Thoracic aorta (tissue), 2 donors: Measurements from ENCODE around the gene AP4S1. TPM values are rescaled to one million over a fixed set of nuclear protein-coding genes. Genes with fewer than 3 reads are reported as not detected.

ENCODE experiments used
- ATAC-seq: fragments of 150-250 bp; one replicate; pipeline ENCODE4 v1.8.0; 2017; ENCODE audit warnings: low read depth; ENCODE audit not compliant: insufficient number of reproducible peaks, low FRiP score
- DNase-seq: peaks from one replicate; pipeline ENCODE4 v3.0.0-alpha.2; 2020; ENCODE audit warnings: low spot score
- H3K27ac ChIP-seq, 2 donors: fragments of 200-600 bp; sonication (generic); 1 replicate in 1 of 2; 2 replicates in 1 of 2; pipeline ENCODE4 v1.5.1; 2016; ENCODE audit warnings: mild to moderate bottlenecking in 2 of 2, moderate library complexity in 2 of 2
- H3K27me3 ChIP-seq: fragments of 200-600 bp; sonication (generic); replicated peaks from 2 replicates; pipeline ENCODE4 v1.6.0; 2016; ENCODE audit warnings: mild to moderate bottlenecking; ENCODE audit not compliant: insufficient read depth
- H3K36me3 ChIP-seq: fragments of 200-600 bp; sonication (generic); one replicate; pipeline ENCODE4 v1.5.1; 2016
- H3K4me1 ChIP-seq, 2 donors: fragments of 200-600 bp; sonication (generic); 1 replicate in 1 of 2; 2 replicates in 1 of 2; pipeline versions ENCODE4 v1.5.1 to v1.6.0; 2016; ENCODE audit warnings: low read depth in 2 of 2, mild to moderate bottlenecking in 1 of 2; ENCODE audit not compliant: control insufficient read depth in 1 of 2
- H3K4me3 ChIP-seq: fragments of 200-600 bp; sonication (generic); 2 replicates; pipeline ENCODE4 v1.5.1; 2016; ENCODE audit warnings: mild to moderate bottlenecking
- H3K9me3 ChIP-seq: fragments of 200-600 bp; sonication (generic); 2 replicates; pipeline ENCODE4 v1.5.1; 2016
- CTCF ChIP-seq: fragments of 200-600 bp; sonication (generic); IDR thresholded peaks from one replicate; pipeline ENCODE4 v1.5.1; 2019; ENCODE audit warnings: antibody characterized with exemption
- total RNA-seq, 2 donors: library from RNA; depleted of rRNA; stranded (reverse); fragments of >200 nt; gene quantifications; one replicate each; pipeline versions ENCODE4 v1.1.0 to v1.2.3, GENCODE V29; 2016

Gene AP4S1
- total RNA-seq, 2 donors from 2014 or later: 6.0 to 14.9 TPM

- H3K27ac ChIP-seq: no peak overlapping the region
- H3K36me3 ChIP-seq: peaks cover 65% of the 10 kb centered on the region
- H3K4me1 ChIP-seq: no peaks in the 10 kb centered on the region
- H3K27me3 ChIP-seq: no peaks in the 10 kb centered on the region
- TF ChIP-seq CTCF: no peak
- H3K4me3 ChIP-seq: no peak overlapping the region
- ATAC-seq: no peak
- no peak for DNase-seq
- H3K9me3 ChIP-seq: no peaks in the 10 kb centered on the region
These were observed 88.3 kb downstream of the AP4S1 start for GRCh38 chr14:31113794-31114193.

GRCh38 chr14:31118892-31119291 is 93.4 kb downstream of the AP4S1 start:
- DNase-seq (no peak), ATAC-seq (no peak)
- peaks cover 54% of the 10 kb centered on the region for H3K36me3 ChIP-seq
- no peak overlapping the region for H3K4me3 ChIP-seq
- no peaks in the 10 kb centered on the region for H3K9me3 ChIP-seq
- no peak for TF ChIP-seq CTCF
- no peak overlapping the region for H3K27ac ChIP-seq
- H3K27me3 ChIP-seq: no peaks in the 10 kb centered on the region
- H3K4me1 ChIP-seq: no peaks in the 10 kb centered on the region

- no peak for TF ChIP-seq CTCF
- Histone ChIP-seq H3K36me3 (peaks cover 49% of the 10 kb centered on the region), H3K4me1 (no peaks in the 10 kb centered on the region), H3K27ac (no peak overlapping the region), H3K27me3 (no peaks in the 10 kb centered on the region), H3K9me3 (no peaks in the 10 kb centered on the region), H3K4me3 (no peak overlapping the region)
- ATAC-seq (no peak), DNase-seq (no peak)
These were observed 96.7 kb downstream of the AP4S1 start for GRCh38 chr14:31122098-31122611.

- Histone ChIP-seq H3K4me3 (no peak overlapping the region), H3K9me3 (no peaks in the 10 kb centered on the region), H3K27ac (no peak overlapping the region), H3K36me3 (peaks cover 51% of the 10 kb centered on the region), H3K27me3 (no peaks in the 10 kb centered on the region), H3K4me1 (no peaks in the 10 kb centered on the region)
- DNase-seq: no peak
- no peak for TF ChIP-seq CTCF
- no peak for ATAC-seq
These were observed 97.5 kb downstream of the AP4S1 start for GRCh38 chr14:31122921-31123320.

- no peak for ATAC-seq
- no peak overlapping the region for H3K4me3 ChIP-seq
- H3K4me1 ChIP-seq: peaks cover 0 to 9% of the 10 kb centered on the region in 2 donors
- H3K27ac ChIP-seq: no peak overlapping the region
- DNase-seq: no peak
- TF ChIP-seq CTCF: no peak
- H3K27me3 ChIP-seq: no peaks in the 10 kb centered on the region
- H3K9me3 ChIP-seq: no peaks in the 10 kb centered on the region
- peaks cover 55% of the 10 kb centered on the region for H3K36me3 ChIP-seq
These were observed 98.7 kb downstream of the AP4S1 start for GRCh38 chr14:31124197-31124596.
